Activated T-cell treated with anti-CD3 and anti-CD28 coated beads for 24 hours (primary cell): ENCODE data around the gene GSG1L.

Experiments
- DNase-seq: peaks from one replicate; pipeline ENCODE4 v3.0.0-alpha.2; 2020; ENCODE audit warnings: low read depth

Gene GSG1L

DNA sequence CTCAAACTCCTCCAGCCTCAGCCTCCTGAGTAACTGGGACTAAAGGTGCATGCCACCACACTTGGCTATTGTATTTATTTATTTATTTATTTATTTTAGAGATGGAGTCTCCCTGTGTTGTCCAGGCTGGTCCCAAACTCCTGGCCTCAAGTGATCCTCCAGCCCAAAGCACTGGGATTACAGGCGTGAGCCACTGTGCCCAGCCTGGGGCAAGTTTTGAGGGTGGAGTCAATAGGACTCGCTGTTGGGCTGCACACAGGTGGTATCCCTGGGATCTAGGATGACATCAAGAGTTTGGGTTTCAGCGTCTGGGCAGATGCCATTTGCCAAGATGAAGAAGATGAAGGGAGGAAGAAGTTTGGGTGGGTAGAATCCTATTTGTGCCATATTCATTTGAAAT is 213.9 kb downstream of the GSG1L start:
- no peak for DNase-seq

DNA sequence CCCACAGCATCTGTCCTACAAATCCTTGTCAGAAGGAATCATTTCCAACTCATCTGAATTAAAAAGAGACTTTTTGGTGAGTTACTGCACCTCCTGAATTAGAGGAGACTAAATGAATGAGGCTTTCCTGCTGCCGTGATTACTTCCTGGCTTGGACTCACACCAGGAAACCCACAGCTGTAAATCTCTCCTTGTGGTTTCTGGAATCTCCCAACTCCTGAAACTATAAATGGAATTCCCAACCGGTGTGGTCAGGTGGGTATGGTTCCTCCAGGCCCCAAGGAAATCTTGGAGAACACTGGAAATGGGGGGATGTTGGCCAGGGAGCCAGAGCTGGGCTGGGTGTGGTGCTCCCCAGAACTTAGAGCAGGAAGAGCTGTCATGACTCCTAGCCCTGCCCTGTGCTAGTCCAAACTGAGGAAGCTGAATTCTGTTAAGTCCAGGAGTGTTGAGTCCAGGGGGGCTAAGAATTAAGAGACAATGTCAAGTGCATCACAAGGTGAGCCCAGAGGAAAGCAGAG is 216.4 kb downstream of the GSG1L start:
- DNase-seq, result no peak

DNA sequence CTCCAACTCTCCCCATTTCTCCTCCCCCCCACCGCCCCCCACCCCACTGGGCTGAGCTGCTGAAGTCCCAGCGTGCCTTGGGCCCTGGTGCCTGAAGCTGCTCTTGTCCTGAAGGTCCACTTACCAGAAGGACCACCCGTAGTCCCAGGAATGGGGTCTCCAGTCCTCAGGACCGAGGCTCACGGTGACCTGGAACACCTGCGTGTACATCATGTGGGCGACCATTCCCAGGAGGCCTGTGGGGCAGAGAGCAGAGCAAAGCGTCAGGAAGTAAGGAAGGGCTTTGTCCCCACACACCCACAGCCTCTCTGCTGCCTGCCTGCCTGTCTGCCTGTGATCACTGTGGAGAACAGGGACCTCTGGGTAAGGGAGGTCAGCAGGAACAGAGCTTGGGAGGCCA is 218.7 kb downstream of the GSG1L start:
- no peak for DNase-seq

DNA sequence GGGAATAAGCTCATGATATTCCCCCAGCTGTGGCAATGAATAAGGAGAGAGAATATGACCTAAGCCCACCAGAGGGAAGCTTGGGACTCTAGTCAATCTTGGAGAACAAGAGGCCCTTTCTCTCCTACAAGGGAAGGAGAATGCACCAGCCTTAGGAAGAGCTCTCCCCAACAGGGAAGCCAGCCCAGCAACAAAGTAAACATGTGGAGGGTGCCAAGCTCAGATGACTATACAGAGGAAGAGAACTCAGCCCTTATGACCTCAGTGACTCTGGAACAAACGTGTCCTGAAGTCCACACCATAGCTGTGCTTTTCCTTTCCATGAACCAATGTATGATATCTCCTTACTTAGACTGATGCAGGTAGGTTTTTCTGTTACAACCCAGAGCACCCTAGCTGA is 219.7 kb downstream of the GSG1L start:
- no peak for DNase-seq

DNA sequence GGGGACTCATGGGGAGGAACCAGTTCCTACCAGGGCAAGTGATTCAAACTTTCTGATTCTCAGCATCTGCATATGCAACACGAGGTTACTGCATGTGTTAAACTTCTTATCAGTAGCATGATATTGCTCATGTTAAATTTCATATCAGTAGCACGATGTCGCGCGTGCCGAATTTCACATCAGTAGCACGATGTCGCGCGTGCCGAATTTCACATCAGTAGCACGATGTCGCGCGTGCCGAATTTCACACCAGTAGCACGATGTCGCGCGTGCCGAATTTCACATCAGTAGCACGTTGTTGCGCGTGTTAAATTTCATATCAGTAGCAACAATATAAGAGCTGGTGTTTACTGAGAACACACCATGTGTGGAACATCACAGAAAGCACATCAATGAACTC is 221.6 kb downstream of the GSG1L start:
- no peak for DNase-seq

DNA sequence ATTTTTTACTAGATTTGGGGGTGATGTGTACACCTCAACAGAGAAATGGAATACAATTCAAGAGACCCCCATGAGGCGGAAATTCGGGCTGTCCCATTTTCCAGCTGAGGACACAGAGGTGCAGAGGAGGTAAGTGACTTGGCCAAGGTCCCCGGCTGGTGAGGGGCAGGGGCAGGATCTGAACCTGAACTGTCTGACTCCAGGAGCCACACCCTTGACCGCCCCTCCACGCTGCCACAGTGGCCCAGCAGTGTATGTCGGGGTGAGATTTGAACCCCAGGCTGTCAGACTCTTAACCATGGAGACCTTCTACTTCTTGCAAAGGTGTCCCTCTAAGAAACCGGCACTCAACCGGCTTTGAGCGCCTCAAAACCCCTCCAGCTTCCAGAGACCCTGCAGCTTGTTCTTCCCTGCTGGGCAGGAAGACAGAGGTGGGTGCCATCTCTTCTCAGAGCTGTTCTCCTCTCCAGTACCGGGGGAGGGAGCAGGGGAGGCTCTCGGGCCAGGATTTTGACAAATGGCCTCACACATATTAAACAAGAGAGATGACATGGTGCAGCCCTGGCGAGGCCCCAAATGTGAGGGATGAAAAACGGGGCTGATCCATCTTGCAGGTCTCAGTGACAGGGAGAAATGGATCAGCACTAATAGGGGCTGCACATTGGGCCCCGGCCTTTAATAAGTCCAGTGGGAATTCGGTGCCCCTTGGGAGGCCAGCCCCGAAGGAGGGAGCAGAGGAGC is 222.3 kb downstream of the GSG1L start:
- DNase-seq, result no peak

DNA sequence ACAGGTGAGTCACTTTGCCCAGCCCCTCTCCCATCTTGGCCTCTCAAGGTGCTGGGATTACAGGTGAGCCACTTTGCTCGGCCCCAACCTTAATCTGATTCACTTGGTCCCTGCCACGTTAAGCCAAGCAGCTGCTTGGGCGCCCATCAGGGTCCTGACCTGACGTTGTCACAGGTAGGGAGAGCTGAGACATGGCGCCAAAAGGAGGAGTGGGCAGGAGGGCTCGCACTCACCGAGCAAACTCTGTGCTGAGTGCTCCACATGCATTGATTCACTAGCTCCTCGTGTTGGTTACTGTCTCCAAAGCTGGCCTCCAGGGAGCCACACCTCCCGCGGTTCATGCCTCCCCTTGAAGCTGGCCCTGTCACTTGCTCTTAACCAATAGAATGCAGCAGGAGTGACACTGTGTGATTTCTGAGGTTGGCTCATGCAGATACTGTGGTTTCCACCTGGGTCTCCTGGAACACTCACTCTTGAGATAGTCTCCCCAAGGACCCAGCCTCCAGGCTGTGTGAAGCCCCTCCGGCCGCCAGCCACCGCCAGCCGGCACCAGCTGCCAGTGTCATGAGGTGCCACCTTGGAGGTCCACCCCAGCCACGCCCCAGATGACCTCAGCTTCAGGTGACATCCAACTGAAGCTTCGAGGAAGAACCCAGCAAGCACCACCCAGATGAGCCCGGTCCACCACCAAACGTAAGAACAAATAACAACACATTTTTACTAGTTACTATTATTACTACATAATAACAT is 223.0 kb downstream of the GSG1L start:
- DNase-seq, result no peak

DNA sequence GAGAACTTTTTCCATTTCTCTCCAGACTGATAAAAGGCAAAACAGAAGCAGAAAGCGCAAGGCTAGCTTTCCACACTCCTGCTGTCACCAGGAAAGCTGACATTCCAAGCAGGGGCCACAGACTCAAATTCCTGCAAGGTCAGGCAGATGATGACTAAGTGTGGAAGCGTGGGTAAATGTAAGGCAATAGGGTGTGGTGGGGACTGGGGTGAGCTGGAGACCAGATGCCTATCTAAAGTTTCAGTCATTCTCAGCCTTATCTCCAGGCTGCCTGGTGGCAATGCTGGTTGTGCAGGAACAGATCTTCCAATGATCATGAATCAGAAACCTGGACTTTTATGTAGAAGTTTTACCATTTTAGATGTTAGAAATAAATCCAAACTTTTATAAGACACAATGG is 224.1 kb downstream of the GSG1L start:
- DNase-seq, result no peak

DNA sequence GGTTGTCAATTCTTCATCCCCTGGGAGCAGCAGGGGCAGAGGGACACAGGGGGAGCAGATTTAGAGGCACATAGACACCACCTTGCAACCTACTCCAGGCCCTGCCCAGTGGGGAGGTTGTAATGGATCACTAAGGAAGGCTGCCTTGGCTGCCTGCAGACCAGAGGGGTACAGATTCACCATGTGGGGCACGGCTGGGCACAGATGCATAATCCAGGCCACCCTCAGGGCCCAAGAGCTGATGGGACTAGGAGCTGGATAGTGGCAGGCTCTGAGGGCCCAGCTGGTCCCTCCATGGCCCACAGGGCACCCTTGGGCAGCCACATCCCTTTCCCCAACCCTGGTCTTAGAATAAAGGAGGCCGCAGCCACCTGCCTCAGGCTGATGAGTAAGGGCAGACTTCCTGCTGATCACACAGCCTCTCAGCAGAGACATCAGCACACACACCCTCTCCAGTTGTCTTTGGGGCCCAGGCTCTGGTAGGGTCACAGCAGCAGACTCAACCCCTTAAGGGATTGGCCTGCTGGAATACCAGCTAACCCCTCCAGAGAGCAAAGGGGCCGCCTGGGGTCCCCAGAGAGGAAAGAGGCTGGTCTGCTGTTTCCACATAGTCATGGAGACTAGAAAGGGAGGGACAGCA is 224.9 kb downstream of the GSG1L start:
- no peak for DNase-seq

DNA sequence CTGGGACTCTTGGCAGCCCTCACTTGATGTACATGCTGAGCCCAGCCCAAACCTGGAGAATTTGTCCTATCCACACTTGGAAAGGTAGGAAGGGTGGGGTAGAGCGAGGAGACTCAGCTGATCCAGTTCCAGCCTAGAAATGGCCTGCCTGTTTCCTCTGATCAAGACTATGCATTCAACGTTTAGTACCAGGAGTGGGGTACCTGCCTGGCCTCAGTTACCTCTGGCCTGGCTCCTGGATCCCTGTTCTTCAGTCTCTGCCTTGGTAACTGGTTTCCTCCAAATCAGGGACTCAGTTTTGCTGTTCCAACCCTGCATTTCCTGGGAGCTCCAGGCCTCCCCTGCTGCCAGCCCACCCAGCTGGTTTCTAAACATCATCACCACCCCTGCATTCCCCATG is 233.5 kb downstream of the GSG1L start:
- DNase-seq, result no peak

DNA sequence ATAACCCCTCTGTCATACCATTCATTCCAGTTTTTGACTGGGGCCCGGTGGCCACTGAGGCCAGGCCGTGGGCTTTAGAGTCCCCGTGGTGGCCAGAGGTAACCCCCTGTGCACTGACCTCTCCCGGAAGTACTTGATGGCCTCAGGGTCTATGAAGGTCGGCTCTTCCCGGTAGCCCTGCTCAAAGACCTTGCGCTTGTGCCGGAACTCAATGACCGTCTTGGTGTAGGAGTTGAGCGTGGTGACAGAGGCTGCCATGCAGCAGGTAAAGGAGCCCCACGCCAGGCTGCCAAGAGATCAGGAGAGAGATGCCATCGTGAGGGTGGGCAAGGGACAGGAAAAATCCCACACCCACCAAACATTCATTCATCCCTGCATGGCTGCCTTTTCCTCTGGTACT is 234.8 kb downstream of the GSG1L start:
- no peak for DNase-seq

DNA sequence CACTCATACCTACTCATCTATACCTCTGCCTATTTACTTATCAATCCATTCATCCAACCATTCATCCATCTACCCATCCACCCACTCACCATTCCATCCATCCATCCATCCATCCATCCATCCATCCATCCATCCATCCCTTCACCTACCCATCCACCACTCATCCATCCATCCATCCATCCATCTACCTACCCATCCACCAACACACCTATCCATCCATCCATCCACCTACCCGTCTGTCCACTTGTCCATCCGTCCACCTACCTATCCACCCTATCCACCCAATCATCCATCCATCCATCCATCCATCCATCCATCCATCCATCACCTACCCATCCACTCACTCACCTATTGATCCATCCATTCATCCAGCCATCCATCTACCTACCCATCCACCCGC is 235.7 kb downstream of the GSG1L start:
- no peak for DNase-seq

DNA sequence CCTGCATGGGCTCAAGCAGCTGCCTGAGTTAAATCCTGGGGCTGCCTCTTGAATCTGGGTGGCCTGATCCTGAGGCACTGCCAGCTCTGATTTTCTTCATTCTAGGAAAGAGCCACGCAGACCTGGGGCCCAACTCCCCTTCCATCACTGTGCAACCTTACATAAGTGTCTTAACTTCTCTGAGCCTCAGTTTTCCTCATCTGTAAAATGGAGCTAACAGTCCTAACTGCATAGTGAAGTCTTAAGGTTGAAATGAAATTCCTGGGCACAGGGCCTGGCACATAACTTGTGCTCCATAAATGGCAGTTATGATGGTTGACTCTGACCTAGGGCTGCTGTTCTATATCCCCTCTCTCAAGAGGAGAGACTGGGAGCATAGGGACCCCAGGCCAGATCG is 236.6 kb downstream of the GSG1L start:
- DNase-seq, result no peak

DNA sequence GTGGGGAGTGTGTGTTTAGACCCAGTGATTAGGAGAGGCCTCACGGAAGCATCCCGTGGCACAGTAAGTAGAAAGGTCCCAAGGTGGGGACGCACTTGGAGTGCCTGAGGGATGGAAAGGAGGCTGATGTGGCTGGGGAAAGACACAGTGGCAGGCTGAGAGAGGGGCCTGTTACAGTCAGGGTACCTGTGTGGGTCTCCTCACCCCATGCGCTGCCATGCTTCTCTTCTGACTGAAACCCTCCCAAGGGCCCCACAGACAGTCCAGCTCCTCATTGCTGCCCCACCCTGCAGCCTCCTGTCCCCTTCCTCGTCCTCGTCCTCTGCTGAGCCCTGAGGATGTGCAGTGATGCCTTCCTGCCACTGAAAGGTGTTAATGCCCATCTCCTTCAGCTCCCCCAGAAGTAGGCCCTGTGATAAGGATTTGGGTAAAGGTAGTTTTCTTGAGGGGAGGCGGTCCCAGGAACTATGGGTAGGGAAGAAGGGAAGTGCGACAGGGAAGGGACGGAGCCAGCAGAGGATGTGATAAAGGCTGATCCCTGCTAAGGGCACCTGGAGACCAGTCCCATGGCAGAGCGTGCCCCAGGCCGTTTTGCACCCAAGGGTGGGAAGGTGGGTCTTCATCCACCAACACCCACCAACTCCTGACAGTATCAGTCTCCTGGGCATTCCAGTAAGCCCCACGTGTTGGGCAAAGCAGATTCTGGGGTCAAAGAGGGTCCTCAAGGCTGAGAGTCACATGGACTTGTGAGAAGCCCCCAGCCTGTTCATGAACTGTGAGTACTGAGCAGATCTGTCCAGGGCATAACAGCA is 237.2 kb downstream of the GSG1L start:
- DNase-seq, result no peak

DNA sequence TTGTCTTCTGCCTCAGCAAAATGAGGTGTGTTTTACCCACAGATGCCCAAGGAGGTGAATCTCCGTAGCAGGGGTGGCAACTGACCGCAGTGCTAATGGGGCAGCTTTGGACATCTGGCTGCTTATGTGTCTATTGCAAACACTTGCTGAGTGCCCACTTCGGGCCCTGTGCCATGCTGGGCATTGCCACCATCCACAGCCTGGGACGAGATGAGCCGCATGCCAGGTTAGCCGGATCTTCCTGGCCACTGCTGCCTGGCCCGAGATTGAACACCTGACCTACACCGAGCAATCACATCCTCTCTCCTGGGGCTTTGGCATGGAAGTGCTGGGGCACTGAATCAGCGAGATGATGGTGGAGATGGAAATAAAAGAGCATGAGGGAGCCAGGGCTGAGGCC is 238.7 kb downstream of the GSG1L start:
- no peak for DNase-seq

DNA sequence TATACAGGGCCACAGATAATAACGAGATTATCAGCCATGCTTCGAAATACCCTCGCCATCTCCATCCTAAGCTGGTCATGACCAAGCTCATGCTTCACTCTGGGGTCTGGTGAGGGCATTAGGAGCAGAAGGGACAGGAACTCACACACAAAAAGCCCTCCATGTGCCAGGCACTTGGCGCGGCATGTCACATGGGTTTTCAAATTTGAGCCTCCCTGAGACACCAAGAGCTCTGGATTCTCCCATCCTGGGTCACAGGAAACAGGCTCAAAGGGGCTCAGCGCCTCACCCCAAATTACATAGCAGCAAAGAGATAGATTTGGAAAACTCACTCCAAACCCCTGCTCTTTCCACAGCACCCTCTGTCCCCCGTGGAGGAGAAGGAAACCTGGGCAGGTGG is 239.5 kb downstream of the GSG1L start:
- no peak for DNase-seq

DNA sequence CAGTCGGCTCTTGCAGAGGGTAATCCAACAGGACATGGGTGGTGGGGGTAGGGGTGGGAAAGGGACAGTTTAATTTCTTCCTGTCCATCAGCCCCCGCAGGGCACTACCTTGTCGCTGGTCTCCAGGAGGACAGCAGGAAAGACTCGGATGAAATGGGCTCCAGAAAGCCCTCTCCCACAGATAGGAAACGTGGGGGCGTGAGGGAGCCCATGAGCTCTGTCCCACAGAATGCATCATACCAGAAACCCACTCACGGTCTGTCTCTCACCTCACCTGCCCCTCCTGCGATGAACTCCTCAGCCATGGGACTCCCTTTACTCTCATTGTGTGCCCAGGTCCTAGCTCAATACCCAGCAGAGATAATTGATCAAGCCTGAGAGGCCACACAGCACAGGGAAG is 240.1 kb downstream of the GSG1L start:
- DNase-seq, result no peak

DNA sequence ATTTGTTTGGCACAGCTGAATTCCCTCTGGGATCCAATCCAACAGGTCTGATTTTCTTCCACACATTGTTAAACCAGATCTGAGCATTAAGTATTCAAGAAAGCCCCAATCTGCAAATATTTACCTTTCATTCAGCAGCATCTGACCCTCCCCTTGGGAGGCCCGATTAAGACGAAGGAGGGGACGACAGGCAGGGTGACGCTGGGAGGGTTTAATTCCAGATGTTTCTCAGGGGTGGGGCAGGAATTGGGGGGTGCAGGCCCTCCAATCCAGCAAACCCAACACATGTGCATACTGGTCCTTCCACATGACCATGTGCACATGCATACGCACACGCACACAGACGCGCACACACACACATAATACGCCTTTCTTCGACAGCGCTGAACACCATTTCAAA is 240.5 kb downstream of the GSG1L start:
- DNase-seq, result no peak

DNA sequence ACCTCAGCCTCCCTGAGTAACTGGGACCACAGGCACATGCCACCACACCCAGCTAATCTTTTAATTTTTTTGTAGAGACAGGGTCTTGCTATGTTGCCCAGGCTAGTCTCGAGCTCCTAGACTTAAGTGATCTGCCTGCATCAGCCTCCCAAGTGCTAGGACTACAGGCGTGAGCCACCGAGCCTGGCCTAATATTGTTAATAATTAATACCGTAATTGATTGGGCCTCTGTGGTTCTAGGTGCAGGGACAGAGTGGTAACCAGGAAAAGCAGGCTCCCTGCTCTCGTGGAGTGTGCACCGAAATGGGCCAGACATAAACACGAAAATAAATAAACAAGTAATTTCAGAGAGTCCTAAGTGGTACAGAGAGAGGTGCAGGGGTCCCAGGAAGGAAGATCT is 241.0 kb downstream of the GSG1L start:
- DNase-seq, result no peak

DNA sequence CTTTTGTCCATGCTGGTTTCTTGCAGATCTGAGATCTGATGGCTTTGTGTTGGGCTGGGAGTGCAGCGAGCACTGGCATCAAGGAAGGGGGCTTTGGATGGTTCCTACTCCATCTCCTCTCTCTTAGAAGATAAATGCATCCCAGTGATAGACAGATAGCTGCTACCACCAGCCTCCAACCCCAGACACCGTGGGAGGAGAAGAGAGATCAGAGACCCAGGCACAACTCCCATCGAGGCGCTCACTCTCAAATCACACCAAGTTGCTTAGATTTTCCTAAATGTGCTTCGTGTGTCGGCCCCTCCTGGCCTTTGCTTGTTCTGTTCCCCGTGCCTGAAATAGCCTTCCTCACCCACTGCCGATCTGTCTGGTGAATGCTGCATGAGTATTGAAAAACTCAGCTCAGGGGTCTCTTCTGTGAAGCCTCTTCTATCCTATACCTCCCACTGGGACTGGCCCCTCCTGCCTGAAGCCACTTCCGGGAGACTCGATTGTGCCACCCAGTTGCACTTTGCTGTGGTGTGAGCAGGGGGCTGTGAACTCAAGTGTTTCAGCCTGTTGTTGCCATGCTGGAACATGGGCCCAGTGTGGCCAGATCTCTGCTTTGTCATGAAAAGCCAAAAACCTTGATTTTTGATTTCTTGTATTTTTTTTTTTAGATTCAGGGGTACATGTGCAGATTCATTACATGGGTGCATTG is 242.7 kb downstream of the GSG1L start:
- DNase-seq, result no peak

DNA sequence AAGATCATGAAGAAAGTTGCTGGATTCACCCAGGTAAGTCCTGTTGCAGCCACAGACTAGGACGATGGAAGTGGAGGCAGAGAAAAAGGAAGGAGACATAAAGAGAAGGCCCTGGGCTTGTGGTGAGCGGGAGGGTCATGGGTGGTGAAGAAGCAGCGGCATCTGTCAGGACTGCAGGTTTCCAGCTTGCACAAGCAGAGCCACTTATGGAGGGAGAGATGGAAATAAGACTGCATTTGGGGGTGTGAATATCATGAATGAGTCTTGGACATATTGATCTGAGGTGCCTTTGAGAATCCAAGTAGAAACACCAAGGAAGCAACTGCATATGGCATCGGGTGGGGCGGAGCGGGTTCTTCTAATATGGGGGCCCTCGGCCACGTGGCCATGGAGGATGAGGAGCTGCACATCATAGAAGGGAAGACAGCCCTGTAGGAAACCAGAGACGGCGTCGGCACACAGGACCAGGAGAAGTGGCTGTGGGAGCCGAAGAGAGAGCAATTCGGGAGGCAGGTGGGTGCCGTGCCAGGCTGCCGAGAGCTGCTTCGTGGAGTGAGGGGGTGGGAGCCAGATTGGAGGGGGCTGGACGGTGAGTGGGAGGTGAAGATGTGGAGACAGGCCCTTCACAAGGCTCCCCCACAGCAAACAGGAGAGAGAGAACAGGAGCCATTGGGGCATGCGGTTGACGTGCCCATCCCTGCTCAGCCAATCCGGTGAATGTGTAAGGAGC is 243.5 kb downstream of the GSG1L start:
- DNase-seq, result no peak
